ENCODE data around the gene DOK5. TPM values are rescaled to one million over a fixed set of nuclear protein-coding genes. Genes with fewer than 3 reads are reported as not detected.

DOK5 gene
- total and polyA plus RNA-seq, 12 donors: 0.29 to 2.0 (median 1.2) TPM; not detected in 1

DNA sequence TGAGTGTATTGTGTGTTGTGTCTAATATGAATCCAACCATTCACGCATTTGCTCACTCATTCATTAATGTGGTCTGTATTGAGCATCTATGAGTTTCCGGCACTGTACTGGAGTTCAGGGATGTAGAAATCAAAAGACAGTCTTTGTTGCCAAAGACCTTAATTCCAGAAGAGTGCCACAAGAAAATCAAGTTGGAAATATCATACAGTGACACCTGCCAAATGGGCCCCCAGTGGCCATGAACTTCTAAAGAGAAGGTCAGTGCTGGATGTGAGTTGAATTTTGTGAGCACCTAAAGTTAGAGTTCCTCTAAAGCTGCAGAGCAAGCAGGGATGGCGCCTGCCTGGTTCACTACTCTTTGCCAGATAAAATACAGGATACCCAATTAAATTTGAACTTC lies 175.9 kb downstream of the DOK5 start:
- H3K36me3 ChIP-seq (replicated peaks in 1 of 2): no peaks in the 10 kb centered on the region
- H3K27me3 ChIP-seq: no peaks in the 10 kb centered on the region
- intact Hi-C loops (cut with DNase I): no loop called here
- TF ChIP-seq, protein P1, sequence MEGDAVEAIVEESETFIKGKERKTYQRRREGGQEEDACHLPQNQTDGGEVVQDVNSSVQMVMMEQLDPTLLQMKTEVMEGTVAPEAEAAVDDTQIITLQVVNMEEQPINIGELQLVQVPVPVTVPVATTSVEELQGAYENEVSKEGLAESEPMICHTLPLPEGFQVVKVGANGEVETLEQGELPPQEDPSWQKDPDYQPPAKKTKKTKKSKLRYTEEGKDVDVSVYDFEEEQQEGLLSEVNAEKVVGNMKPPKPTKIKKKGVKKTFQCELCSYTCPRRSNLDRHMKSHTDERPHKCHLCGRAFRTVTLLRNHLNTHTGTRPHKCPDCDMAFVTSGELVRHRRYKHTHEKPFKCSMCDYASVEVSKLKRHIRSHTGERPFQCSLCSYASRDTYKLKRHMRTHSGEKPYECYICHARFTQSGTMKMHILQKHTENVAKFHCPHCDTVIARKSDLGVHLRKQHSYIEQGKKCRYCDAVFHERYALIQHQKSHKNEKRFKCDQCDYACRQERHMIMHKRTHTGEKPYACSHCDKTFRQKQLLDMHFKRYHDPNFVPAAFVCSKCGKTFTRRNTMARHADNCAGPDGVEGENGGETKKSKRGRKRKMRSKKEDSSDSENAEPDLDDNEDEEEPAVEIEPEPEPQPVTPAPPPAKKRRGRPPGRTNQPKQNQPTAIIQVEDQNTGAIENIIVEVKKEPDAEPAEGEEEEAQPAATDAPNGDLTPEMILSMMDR (IDR thresholded peaks at IDR 0.05): no peak
- no peak for TF ChIP-seq POLR2A (IDR thresholded peaks at IDR 0.05)
- no peaks in the 10 kb centered on the region for H3K9me3 ChIP-seq (replicated peaks in 1 of 3)
- no peak for DNase-seq
- H3K27ac ChIP-seq: no peak overlapping the region
- H3K4me3 ChIP-seq: no peak overlapping the region
- 66 to 88% (median 84%) methylated on average over 3 of the region's 3 CpGs for WGBS, 4 donors
- peaks cover 0 to 4% of the 10 kb centered on the region in 2 donors for H3K4me1 ChIP-seq (replicated peaks in 1 of 2)

DNA sequence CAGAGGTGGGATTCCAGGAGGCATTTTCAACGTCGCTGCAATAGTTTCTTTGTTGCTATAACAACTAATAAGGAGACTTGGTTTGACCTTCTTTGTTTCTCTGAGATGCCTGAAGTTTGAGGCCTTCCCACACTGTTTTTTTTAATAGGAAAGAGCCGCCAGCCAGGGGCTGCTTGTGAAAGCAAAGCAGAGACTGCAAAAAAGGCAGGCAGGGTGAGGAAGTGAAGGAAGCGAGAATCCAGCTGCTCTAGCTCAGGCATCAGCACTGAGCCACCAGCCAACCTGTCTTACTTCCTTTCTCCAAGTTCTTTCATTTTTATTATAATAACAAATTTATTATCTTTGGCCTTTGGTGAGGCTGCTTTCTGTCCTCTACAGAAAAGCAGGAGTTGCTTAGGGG lies 179.1 kb downstream of the DOK5 start:
- no peak overlapping the region for H3K27ac ChIP-seq
- intact Hi-C loops (cut with DNase I): no loop called here
- H3K27me3 ChIP-seq: no peaks in the 10 kb centered on the region
- TF ChIP-seq, protein P1 (IDR thresholded peaks at IDR 0.05): no peak
- no peak for TF ChIP-seq POLR2A (IDR thresholded peaks at IDR 0.05)
- no peak overlapping the region for H3K4me3 ChIP-seq
- peaks cover 0 to 4% of the 10 kb centered on the region in 2 donors for H3K4me1 ChIP-seq (replicated peaks in 1 of 2)
- no peaks in the 10 kb centered on the region for H3K36me3 ChIP-seq (replicated peaks in 1 of 2)
- H3K9me3 ChIP-seq (replicated peaks in 1 of 3): no peaks in the 10 kb centered on the region
- 45 to 58% (median 52%) methylated on average over 4 of the region's 4 CpGs for WGBS, 4 donors
- DNase-seq: no peak

DNA sequence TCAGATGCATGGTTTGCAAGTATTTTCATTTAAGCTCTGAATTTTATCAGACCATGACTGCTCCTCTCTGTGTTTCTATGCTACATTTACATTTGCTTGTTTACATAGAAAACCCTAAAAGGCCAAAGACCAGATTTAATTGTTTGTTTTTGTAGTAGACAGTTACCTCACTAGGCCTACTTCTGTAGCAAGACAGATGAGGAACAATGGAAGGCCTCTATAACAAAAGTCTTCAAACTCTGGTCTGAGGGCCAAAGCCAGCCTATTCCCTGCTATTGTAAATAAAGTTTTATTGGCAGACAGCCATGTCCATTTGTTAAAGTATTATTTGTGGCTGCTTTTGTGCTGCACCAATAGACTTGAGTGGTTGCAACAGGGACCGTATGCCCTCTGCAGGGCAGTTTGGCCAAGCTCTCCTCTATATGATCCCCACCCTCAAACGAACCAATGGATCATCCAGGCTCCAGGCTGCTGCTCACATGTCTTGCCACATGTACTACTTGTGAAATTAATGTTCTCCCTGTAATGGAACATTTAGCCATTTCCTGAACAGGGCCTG lies 182.0 kb downstream of the DOK5 start:
- Histone ChIP-seq H3K4me1 (replicated peaks in 1 of 2) (no peaks in the 10 kb centered on the region), H3K4me3 (no peak overlapping the region), H3K27me3 (no peaks in the 10 kb centered on the region), H3K36me3 (replicated peaks in 1 of 2) (no peaks in the 10 kb centered on the region), H3K9me3 (replicated peaks in 1 of 3) (no peaks in the 10 kb centered on the region), H3K27ac (no peak overlapping the region)
- no peak for TF ChIP-seq POLR2A (IDR thresholded peaks at IDR 0.05)
- TF ChIP-seq, protein P1 (IDR thresholded peaks at IDR 0.05): no peak
- DNase-seq: no peak
- 70 to 91% (median 83%) methylated on average over 1 to 2 of the region's 2 CpGs for WGBS, 4 donors
- intact Hi-C loops (cut with DNase I): no loop called here

DNA sequence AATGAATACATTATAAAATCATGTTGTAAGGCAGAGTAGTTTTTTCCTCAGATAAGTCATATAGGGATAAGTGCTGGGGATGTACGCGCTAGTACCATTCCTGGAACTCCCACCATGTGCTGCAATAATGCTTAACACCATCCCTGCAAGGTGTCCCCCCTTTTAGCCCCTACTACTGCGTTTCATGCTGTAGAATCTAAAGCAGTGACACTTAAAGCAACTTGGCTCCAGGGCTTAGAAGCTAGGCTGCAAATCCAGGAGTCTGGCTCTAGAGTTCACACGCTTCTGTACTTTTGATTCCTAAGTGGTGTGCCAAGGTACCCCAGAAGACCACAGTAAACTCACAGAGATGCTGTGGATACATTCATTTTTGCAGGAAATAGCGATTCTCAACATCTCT lies 183.1 kb downstream of the DOK5 start:
- no peak for TF ChIP-seq POLR2A (IDR thresholded peaks at IDR 0.05)
- intact Hi-C loops (cut with DNase I): no loop called here
- 70 to 80% (median 77%) methylated on average over 5 of the region's 5 CpGs for WGBS, 4 donors

DNA sequence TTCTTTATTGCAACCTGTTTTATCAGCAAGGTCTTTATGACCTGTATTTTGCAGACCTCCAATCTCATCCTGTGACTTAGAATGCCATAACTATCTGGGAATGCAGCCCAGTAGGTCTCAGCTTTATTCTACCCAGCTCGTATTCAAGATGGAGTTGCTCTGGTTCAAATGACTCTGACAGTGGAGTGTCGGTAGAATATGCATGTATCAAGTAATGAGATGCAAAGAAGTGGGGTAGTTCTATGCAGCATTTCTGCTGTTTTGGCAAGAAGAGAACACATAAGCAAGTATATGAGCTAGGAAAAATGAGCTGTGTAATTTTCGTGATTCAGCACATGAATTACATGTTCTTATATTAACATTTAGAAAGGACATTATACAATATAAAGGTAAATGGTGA lies 185.9 kb downstream of the DOK5 start:
- no peaks in the 10 kb centered on the region for H3K4me1 ChIP-seq (replicated peaks in 1 of 2)
- 41 to 72% (median 63%) methylated on average over 3 of the region's 3 CpGs for whole genome bisulfite sequencing, 4 donors
- H3K4me3 ChIP-seq: no peak overlapping the region
- no peak for DNase-seq
- no peaks in the 10 kb centered on the region for H3K9me3 ChIP-seq (replicated peaks in 1 of 3)
- intact Hi-C loops (cut with DNase I): no loop called here
- no peak overlapping the region for H3K27ac ChIP-seq
- peaks cover 4% of the 10 kb centered on the region for H3K27me3 ChIP-seq
- TF ChIP-seq, protein P1 (IDR thresholded peaks at IDR 0.05): no peak
- TF ChIP-seq POLR2A (IDR thresholded peaks at IDR 0.05): no peak
- no peaks in the 10 kb centered on the region for H3K36me3 ChIP-seq (replicated peaks in 1 of 2)

More for the DNA sequence above, 183.1 kb downstream of the DOK5 start:
- no peaks in the 10 kb centered on the region for H3K4me1 ChIP-seq (replicated peaks in 1 of 2)
- H3K9me3 ChIP-seq (replicated peaks in 1 of 3): no peaks in the 10 kb centered on the region
- H3K4me3 ChIP-seq: no peak overlapping the region
- no peaks in the 10 kb centered on the region for H3K36me3 ChIP-seq (replicated peaks in 1 of 2)
- H3K27ac ChIP-seq: no peak overlapping the region
- DNase-seq: no peak
- no peaks in the 10 kb centered on the region for H3K27me3 ChIP-seq

Data from adrenal gland (tissue), 12 donors.